ENCODE results near the gene SPCS3.
"Not testable (repeated sequence)": the region's sequence is repeated elsewhere in the genome, so short reads cannot be mapped to it uniquely, and the experiment has no call there.

GRCh38 chr4:176324876-176325275 lies 5.1 kb downstream of the SPCS3 start:
- not testable (repeated sequence) for TF ChIP-seq CTCF, POLR2A, EP300 (IDR thresholded peaks at IDR 0.05)
